ENCODE results near the gene CCDC85C. TPM values are rescaled to one million over a fixed set of nuclear protein-coding genes. Genes with fewer than 3 reads are reported as not detected.
A peak's percentile ranks its signal among the peaks of the same experiment; 100 is the strongest.

CCDC85C gene
- total and polyA plus RNA-seq, 2 of the 4 experiments (the other 2 are of a cell fraction) = 16.0 to 19.0 TPM

- no peak overlapping the region for H2BK120ac ChIP-seq (ENCODE audit: low read depth, low read length)
- H3K4me2 ChIP-seq (ENCODE audit: low read depth, low read length) = no peak overlapping the region
- CTCF ChIA-PET = interaction anchor here (1.7 kb wide), 1 partner anchor 91 kb away, joined by 4 read pairs; no protein-coding TSS in a partner anchor
- H3K14ac ChIP-seq (replicated peaks; ENCODE audit: low read depth, low read length) = no peak overlapping the region
- no TSS peak for BruUV-seq (replicated peaks)
- H3K18ac ChIP-seq (ENCODE audit: low read depth, low read length) = no peak overlapping the region
- H3K4me1 ChIP-seq (ENCODE audit: control insufficient read depth, insufficient read depth, low read length) = peaks cover 13% of the 10 kb centered on the region
- no peaks in the 10 kb centered on the region for H3K27me3 ChIP-seq (ENCODE audit: control insufficient read depth, insufficient read depth, low read length)
- H2BK5ac ChIP-seq (ENCODE audit: low read depth, low read length, poor library complexity, severe bottlenecking) = no peak overlapping the region
- in situ Hi-C loops (cut with MboI; ENCODE audit: low sequenced_read_pairs) = no loop called here
- peak overlapping the region; percentile 65 for H2AFZ ChIP-seq (replicated peaks; ENCODE audit: low read length, poor library complexity)
- H4K20me1 ChIP-seq (ENCODE audit: insufficient read depth, low read length) = peaks cover 41% of the 10 kb centered on the region
- H4K8ac ChIP-seq (ENCODE audit: low read depth in 2 of 2, low read length in 2 of 2) = no peak overlapping the region
- H3K79me1 ChIP-seq (ENCODE audit: low read depth in 1 of 2, low read length in 2 of 2) = peaks cover 11 to 74% of the 10 kb centered on the region in 2 experiments
- H4K91ac ChIP-seq (ENCODE audit: insufficient read depth, low read depth, low read length) = no peak overlapping the region
- no peak overlapping the region for H3K27ac ChIP-seq (ENCODE audit: insufficient read depth, low read length)
- no peaks in the 10 kb centered on the region for H3K9me3 ChIP-seq (ENCODE audit: control insufficient read depth, insufficient read depth, low read length)
- no peak overlapping the region for H3K4ac ChIP-seq (ENCODE audit: low read depth, low read length)
- ATAC-seq (ENCODE audit: low read depth) (no peak), DNase-seq (no peak)
- H4K5ac ChIP-seq (ENCODE audit: low read depth, low read length) = no peak overlapping the region
- intact Hi-C loops (cut with micrococcal nuclease) = loop anchor here (1.0 kb wide), 2 partner anchors 111 to 367 kb away; no protein-coding TSS in a partner anchor
- 75% methylated on average over 7 of the region's 16 CpGs; no CpG with 5 or more reads in 1 of the 2 experiments for WGBS, 2 experiments (ENCODE audit: extremely low coverage in 2 of 2, insufficient read length in 1 of 2)
- peaks cover 20% of the 10 kb centered on the region for H3K36me3 ChIP-seq (ENCODE audit: control insufficient read depth, insufficient read depth, low read length)
- POLR2A ChIA-PET (ENCODE audit: unreplicated experiment) = no interaction called here
- H3K4me3 ChIP-seq (ENCODE audit: insufficient read depth, low read depth, low read length) = no peak overlapping the region
- H2BK15ac ChIP-seq (ENCODE audit: low read depth, low read length) = no peak overlapping the region
- H2AK9ac ChIP-seq (replicated peaks; ENCODE audit: low read depth, low read length, poor library complexity) = no peak overlapping the region
- H3K23ac ChIP-seq (ENCODE audit: low read depth, low read length) = no peak overlapping the region
- no peaks in the 10 kb centered on the region; the same call in 1 of the 2 replicates for H3K9me1 ChIP-seq (ENCODE audit: insufficient read depth, low read length)
- no peak overlapping the region for H3K56ac ChIP-seq (ENCODE audit: extremely low read depth, insufficient read depth, low read length)
- H2AK5ac ChIP-seq (ENCODE audit: low read depth, low read length) = no peak overlapping the region
- dilution Hi-C loops (cut with HindIII; ENCODE audit: low sequenced_read_pairs, unreplicated experiment) = no loop called here
- H3K9ac ChIP-seq (ENCODE audit: low read depth, low read length) = no peak overlapping the region
- H2BK20ac ChIP-seq (ENCODE audit: low read depth, low read length) = no peak overlapping the region
- TF ChIP-seq FOS (IDR thresholded peaks at IDR 0.05; ENCODE audit: low read depth, low read length) (no peak), NFE2L2 (IDR thresholded peaks at IDR 0.05; ENCODE audit: low read depth, low read length) (no peak), CEBPB (IDR thresholded peaks at IDR 0.05; ENCODE audit: low read depth, low read length) (no peak), CHD1 (IDR thresholded peaks at IDR 0.05; ENCODE audit: low read depth, low read length) (no peak), MAFK (IDR thresholded peaks at IDR 0.05; ENCODE audit: low read depth, low read length) (no peak), RCOR1 (IDR thresholded peaks at IDR 0.05; ENCODE audit: insufficient replicate concordance, low read length) (no peak), RFX5 (IDR thresholded peaks at IDR 0.05; ENCODE audit: low read depth, low read length) (no peak), MXI1 (IDR thresholded peaks at IDR 0.05; ENCODE audit: borderline replicate concordance, low read depth, low read length) (no peak), POLR2A (IDR thresholded peaks at IDR 0.05; ENCODE audit: low read depth, low read length) (no peak), BHLHE40 (IDR thresholded peaks at IDR 0.05; ENCODE audit: low read depth, low read length) (no peak)
Observed at GRCh38 chr14:99517643-99518381, 86.2 kb downstream of the CCDC85C start.
